GM18907 (cell line): ENCODE measurements around the gene PHACTR3.

Source experiments
- ATAC-seq: cut with Tn5 transposase; IDR thresholded peaks from one replicate; pipeline ENCODE4 v1.9.1; 2021; ENCODE audit warnings: mild to moderate bottlenecking, moderate library complexity; ENCODE audit not compliant: unreplicated experiment

Gene PHACTR3

DNA sequence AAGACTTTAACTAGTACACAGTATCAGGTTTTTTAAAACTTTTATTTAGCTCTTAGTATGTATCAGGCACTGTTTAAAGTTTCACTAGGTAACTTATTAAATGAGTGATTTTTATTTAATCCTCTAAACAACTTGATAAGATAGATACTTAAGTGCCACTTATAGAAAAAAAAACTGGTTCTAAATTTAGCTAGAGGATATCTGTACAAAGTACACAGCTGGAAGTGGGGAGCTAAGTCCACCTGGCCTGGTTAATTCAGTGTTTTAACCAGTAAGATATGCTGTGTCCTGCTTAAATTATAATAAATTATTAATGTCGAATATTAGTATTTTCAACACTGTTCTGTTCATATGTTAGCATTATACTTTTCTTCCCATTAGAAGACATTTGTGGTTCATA is 291.6 kb downstream of the PHACTR3 start:
- ATAC-seq: no peak
